DMS114 treated with DMSO at 0.1 percent for 48 hours (cell line): Measurements from ENCODE around the gene MPLKIP.
"Not testable (repeated sequence)": the region's sequence is repeated elsewhere in the genome, so short reads cannot be mapped to it uniquely, and the experiment has no call there.

ENCODE experiments used
- DNase-seq: peaks from one replicate; lab custom pipeline; 2025; ENCODE audit not compliant: unreplicated experiment; lab: John Stamatoyannopoulos, UW

Gene MPLKIP

GRCh38 chr7:40134428-40135316 is at the start of gene MPLKIP, which contains the start of gene SUGCT:
Gene MPLKIP (minus strand): TSS chr7:40134622. CDS start chr7:40134567, 55 bp downstream.
Gene SUGCT (plus strand): TSS chr7:40135005.
- peak; percentile 87 for DNase-seq

- DNase-seq, result no peak
These were observed 48.0 kb upstream of the MPLKIP start for GRCh38 chr7:40182452-40182851.

- DNase-seq, result no peak
These were observed 42.6 kb upstream of the MPLKIP start for GRCh38 chr7:40177071-40177470.

- DNase-seq, result no peak
These were observed 41.5 kb upstream of the MPLKIP start for GRCh38 chr7:40175725-40176510.

- not testable (repeated sequence) for DNase-seq
These were observed 40.8 kb upstream of the MPLKIP start for GRCh38 chr7:40175256-40175655.

GRCh38 chr7:40173121-40173520 is 38.7 kb upstream of the MPLKIP start:
- DNase-seq, result not testable (repeated sequence)

GRCh38 chr7:40168266-40168665 is 33.8 kb upstream of the MPLKIP start:
- DNase-seq, result not testable (repeated sequence)

- no peak for DNase-seq
These were observed 32.9 kb upstream of the MPLKIP start for GRCh38 chr7:40167291-40167690.

GRCh38 chr7:40165216-40165615 is 30.8 kb upstream of the MPLKIP start:
- no peak for DNase-seq

- no peak for DNase-seq
These were observed 28.1 kb upstream of the MPLKIP start for GRCh38 chr7:40162516-40162915.

- DNase-seq, result no peak
These were observed 22.6 kb upstream of the MPLKIP start for GRCh38 chr7:40156988-40157387.

GRCh38 chr7:40151504-40151903 is 17.1 kb upstream of the MPLKIP start:
- DNase-seq, result no peak

GRCh38 chr7:40148671-40149070 is 14.2 kb upstream of the MPLKIP start:
- no peak for DNase-seq

GRCh38 chr7:40148247-40148580 is 13.8 kb upstream of the MPLKIP start:
- not testable (repeated sequence) for DNase-seq

- DNase-seq, result no peak
These were observed 13.2 kb upstream of the MPLKIP start for GRCh38 chr7:40147371-40148246.

GRCh38 chr7:40145596-40146130 is 11.2 kb upstream of the MPLKIP start:
- DNase-seq, result not testable (repeated sequence)

- not testable (repeated sequence) for DNase-seq
These were observed 7.5 kb upstream of the MPLKIP start for GRCh38 chr7:40141916-40142315.

- not testable (repeated sequence) for DNase-seq
These were observed 5.5 kb upstream of the MPLKIP start for GRCh38 chr7:40139891-40140290.

- DNase-seq, result no peak
These were observed 4.6 kb upstream of the MPLKIP start for GRCh38 chr7:40138973-40139372.

GRCh38 chr7:40137563-40137962 is 3.1 kb upstream of the MPLKIP start:
- no peak for DNase-seq

- DNase-seq, result no peak
These were observed 842 bp upstream of the MPLKIP start for GRCh38 chr7:40135317-40135610.
